Fibroblast of skin of scalp (primary cell): ENCODE measurements around the gene RPA1.
"Not testable (repeated sequence)": the region's sequence is repeated elsewhere in the genome, so short reads cannot be mapped to it uniquely, and the experiment has no call there.

Source experiments
- DNase-seq: peaks from one replicate; pipeline ENCODE4 v3.0.0-alpha.2; 2013

The RPA1 gene

DNA sequence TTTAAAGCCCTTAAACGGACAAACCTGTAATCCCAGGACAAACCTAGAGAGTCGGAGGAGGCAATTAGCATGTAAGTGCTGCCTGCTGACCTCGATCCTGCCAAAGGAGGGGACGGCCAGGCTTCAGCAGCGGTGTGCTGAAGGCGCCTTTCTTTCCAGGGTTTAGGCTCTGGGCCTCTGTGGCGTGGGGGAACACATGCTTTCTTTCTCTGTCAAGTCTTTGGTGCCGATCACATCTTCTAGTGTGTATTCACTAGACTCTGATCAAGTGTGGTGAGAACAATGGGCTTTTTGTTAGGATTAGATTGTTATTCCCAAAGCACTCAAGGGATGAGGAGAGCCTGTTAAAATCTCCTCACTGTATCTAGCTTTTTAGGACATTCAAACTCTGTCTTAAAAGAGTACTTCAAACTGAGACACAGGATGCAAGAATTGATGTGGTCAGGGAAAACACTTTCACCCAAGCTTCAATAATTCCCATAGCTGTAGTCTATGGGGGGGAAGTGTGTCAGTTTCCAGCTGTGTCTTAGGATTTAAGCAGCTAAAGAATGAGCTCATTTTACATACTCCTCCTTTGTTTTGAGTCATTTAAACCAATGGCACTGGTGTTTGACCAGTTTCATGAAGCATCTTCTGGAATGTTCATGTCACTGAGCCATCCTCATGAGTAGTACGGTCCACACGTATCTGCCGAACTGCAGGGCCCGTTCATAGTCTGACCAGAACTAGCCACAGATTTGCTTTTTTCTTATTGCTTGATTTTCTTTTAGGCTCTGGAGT lies 51.2 kb downstream of the RPA1 start:
- DNase-seq, result peak; percentile 7

DNA sequence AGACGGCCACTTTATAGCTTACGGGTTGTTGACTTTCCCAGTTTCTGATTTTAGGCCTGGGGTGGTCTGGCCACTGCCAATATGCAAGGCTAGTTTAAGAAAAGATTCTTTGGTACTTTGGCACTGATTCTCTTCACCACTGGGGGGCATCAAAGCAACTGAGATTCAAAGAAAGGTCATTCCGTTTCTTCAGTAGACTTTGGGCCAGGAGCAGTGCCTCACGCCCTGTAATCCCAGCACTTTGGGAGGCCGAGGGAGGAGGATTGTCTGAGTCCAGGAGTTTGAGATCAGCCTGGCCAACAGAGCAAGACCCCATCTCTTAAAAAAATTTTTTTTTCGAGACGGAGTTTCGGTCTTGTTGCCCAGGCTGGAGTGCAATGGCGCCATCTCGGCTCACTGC lies 53.0 kb downstream of the RPA1 start:
- DNase-seq, result peak; percentile 51

DNA sequence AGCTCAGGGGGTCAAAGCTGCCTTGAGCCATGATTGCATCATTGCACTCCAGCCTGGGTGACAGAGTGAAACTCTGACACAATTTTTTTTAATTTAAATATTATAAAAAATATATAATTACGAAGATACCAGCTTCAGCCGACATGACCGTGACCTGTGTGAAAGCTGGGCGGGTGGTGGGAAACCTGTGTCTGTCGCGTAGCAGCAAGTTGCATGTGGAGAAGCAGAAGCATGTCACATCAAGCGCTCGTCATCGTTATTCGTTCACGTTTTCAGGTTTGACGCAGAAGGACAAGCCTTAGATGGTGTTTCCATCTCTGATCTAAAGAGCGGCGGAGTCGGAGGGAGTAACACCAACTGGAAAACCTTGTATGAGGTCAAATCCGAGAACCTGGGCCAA lies 53.7 kb downstream of the RPA1 start:
- DNase-seq, result no peak

DNA sequence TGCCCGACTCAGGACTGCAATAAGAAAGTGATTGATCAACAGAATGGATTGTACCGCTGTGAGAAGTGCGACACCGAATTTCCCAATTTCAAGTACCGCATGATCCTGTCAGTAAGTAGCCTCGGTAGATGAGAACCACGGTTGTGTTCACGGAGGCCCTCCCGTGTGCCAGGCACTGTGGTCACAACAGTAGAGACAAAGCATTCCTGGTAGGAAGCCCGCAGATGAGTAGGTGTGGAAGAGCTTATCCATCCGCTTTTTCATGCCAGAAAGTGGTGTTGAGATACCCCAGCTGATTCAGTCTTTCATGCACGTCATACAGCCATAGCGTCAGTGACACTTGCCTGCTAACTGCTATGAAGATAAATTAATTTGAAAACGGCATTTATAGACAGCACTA lies 58.9 kb downstream of the RPA1 start:
- DNase-seq, result no peak

DNA sequence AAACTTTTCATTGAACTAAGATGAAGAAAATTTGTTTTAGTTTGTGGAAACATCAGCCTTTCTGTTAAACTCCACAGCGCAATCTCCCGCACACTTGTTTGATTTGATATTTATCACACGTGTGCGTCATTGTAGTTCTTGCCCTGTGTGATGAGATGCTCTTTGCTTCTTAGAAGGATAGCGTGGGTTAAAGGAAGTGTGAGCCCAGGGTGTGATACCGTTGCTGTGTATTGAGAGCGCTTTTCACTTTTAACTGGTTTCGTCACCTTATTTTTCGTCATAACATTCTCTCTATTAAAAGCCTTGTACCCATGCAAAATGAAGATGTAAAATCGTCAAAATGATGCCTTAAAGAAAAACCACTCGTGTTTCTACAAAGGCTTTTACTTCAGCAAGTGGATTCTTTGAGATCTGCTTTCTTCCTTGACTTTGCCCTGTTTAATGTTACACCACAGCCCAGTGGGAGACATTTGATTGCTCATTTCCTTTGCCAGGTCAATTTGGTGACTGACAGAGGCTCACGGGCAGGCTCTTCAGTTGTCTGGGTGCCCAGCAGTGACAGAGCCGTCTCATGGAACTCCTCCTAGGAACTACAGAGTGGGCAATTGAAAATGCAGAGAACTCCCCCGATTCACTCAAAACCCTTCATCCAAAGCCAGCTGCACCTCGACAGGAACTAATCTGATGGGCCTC lies 61.1 kb downstream of the RPA1 start:
- DNase-seq, result no peak

DNA sequence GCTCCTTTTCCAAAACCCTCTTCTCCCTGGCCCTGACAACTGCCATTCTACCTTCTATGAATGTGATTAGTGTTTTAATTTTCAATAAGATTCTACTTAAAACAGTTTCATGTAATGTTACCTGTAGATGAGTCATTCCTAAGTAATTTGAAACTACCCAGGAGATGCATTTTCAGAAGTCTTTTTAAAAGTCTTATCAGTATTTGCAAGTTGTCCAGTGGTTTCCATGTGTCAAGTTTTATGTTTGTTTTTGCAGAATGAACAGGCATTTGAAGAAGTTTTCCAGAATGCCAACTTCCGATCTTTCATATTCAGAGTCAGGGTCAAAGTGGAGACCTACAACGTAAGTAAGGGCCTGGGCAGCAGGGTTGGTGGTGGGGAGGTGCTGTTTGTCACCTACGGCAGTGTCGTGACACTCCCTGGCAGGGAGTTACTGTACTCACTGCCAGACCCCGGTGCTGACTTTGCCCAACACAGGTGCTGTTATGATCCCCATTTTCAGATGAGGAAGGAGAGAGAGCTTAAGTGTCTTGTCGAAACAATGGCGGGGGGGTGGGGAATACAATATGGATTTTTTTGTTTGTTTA lies 65.0 kb downstream of the RPA1 start:
- no peak for DNase-seq

DNA sequence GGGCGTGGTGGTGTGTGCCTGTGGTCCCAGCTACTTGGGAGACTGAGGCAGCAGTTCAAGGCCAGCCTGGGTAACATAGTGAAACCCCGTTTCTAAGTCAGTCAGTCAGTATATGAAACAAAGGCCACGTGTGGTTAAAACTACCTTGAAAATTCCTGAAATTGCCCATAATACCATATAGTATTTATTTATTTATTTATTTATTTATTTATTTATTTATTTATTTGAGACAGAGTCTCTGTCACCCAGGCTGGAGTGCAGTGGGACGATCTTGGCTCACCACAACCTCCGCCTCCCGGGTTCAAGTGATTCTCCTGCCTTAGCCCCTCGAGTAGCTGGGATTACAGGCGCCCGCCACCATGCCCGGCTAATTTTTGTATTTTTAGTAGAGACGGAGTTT lies 65.7 kb downstream of the RPA1 start:
- DNase-seq, result not testable (repeated sequence)

DNA sequence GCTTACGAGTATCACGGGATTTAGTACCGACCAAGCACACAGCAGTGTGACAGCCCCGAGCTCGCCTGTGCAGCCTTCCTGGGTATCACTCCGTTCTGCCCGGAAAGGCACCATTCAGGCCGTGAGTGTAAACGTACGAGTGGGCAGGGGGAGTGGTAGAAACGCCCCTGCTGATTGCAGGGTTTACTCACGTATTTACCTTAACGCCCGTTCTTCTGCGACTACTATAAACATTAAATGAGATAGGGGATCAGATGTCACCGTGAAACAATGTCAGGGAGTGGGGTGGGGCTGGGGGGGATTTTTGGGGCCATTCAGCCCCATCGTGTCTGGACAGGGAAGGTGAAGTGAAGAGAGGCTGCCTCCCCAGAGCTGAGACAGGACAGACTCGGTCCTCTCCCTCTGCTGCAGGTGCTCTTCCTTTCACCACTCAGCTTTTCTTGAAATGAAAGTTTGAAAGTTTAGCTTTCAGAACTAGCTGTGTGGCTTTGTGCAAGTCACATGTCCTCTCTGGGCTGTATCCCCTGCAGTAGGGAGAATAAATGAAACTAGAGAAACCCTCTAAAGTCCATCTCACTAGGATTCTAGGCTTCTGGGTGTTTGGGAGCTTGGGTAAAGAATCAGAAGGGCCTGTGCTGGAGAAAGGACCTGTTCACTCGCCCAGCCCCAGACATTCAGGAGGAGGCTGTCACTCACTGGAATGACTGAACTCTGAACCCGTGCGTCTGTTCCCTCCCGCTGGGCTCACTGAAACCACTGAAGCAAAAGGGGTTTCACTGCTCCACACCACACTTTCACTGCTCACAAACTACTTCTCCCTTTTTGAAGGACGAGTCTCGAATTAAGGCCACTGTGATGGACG lies 66.7 kb downstream of the RPA1 start:
- DNase-seq, result no peak

DNA sequence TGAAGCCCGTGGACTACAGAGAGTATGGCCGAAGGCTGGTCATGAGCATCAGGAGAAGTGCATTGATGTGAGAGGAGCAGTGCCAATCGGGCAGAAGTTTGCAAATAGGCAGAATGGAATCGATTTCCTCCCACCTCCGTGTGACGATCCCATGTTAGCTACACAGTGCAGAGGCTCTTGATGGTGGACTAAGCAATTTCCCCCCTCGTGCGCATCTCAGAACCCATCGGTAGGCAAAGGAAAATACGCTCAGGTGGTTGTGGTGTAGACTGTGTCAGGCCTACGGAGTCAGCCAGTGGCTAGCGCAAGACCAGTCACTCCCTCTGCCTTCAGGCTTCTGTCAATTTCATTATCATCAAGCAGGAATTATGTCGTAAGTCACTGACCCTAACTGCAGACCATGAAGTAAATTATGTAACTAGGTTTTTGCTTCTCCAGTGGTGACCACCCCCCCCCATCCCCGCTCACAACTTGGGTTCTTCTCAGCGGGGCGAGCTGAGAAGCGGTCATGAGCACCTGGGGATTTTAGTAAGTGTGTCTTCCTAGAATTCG lies 67.4 kb downstream of the RPA1 start:
- no peak for DNase-seq

DNA sequence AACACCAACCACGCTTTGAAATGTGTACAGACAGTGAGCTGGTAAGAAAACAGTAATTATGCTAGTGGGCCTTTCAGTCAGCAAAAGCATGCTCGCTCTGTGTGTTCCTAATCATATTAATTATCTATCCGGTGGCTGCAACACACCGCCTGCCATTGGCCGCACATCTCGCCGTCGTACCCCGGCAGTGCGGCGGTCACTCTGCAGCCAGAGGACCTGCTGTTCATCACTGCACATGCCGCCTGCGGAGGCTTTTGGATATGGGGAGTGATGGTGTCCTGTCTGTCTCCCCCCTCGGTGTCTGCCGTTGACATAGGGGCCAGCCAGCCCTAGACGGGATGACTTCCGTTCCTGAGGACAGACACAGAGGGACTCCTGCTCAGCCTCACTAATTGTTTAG lies 68.5 kb downstream of the RPA1 start:
- no peak for DNase-seq

DNA sequence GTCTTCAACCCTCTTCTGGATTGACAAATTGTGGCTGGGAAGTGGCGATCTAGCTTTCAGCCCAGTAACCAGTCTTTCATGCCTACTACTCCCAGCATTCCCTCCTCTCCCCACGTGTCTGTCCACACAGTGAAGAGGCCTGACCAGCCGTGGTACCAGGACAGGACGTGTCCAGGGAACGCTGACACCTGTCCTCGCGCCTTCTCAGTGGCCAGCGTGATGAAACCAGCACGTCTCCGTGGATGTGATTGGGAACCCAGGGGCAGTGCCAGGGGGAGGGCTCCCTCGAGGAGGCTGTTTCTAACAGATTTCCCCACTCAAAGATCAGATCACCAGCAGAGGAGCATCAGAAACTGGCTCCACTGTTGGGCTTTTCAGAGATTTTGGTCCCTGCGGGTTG lies 69.1 kb downstream of the RPA1 start:
- no peak for DNase-seq

DNA sequence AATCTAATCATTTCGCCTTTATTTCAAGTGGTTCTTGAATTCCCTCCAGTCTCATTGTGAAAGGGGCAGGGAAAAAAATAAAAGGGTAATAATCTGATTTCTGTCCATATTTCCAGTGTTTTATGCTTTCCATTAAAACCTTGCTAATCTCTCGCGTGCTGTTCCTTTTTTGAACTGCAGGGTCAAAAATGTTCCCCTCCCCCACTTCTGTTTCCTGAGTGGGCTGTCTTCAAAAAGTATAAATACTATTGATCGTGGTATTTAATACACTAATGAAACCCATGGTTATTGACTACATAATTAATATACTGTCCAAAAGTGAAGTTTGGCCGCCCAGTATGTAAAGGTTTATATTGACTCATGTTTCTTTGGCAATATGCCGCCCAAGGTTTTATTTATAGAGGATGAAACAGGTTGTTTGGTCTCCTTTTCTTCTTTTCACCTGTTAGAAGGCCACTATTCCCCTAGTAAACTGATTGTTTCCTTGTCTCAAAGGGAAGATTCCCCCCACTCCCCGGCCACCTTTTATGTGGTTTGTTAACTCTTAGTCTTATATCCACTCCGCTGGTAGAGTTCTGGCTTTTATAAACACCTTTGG lies 69.7 kb downstream of the RPA1 start:
- DNase-seq, result no peak

DNA sequence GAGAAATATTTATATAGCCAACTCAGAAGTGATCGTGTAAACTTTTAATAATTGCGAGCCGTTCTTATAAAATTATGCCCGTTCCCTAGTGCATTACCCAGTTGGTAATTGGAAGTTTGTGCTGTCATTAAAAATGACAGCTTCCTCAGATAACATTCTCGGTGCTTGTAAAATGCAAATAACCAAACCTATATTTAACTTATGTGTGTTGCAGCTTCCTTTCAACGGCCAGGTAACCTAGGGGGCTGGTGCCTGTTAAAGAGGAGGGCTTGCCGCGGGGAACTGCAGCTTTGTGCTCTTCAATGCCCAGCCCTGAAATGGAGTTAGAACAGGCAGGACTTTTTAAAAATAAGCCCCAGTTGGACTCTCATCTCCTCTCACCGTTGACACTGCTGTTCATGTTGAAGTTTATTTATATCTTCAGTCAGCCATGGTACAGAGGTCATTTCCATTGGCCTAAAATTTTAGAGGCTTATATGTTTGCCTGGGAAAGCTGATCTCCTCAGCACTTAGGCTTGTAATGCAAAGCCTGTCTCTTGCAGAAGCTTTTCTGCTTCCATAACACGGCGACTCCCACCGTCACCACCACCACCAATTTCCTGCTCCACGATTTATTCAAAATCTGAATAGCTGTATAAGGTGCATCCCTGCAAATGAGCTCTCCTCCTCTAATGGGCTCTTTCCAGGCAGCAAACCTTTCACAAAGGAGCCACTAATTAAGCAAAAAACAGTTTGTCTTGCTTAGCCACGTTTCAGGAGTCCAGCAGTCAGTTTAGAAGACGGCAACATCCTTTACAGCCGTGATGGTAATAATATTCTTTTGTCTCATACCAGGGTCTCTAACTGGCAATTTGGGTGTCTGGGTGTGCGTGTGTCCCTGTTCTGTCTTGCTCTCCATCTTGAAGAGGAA lies 74.7 kb downstream of the RPA1 start:
- no peak for DNase-seq

DNA sequence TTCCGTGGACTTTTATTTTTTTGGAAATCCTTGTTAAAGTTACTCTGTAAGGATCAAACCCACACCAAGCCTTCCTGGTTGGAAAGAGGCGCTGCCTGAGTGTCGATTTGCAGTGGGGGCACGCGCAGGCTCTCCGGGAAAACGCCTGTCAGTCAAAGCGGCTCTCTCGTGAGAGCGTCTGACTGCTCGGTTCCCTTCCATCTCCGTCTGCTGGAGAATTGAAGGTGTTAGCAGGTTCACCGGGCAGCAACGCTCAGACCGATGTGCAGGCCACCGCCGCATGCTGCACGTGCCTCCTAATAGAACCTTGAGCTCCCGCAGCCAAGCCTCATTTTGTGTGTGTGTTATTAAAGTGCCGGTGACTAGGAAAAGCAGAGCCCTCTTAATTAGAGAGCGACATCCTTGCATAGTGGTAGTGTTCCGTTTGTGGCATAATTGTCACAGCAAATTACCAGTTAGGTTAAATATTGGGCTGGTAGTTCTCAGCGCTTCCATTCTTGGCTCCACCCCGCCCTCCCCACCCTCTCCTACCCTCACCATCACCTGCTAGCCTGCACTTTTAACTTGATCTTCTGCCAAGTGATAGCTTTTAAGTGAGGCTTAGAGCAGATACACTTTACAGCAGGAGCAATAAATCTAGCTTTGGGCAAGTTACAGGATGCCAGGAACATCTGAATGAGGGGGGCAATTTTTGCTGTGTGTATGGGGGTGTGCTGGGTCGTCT lies 75.5 kb downstream of the RPA1 start:
- DNase-seq, result no peak

DNA sequence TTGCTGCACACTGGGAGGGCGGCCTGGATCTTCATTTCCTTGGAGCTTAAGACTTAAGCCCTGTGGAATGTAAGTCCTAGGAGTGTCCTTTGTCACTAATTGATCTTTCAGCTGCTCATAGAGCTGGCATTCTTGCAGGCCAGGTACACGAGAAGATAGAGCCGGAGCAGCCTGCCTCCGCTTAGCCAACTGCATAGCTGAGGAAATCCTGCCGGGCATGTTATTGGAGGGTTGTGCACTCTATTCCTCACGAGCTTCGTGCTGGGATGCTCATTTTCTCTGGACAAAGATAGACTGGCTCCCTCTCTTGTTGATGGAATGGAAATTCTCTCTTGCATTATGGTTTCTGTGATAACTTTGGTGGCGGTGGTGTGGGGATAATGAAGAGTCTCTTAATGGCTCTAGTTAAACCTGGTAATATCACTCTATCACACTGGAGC lies 76.9 kb downstream of the RPA1 start:
- peak; percentile 20 for DNase-seq

DNA sequence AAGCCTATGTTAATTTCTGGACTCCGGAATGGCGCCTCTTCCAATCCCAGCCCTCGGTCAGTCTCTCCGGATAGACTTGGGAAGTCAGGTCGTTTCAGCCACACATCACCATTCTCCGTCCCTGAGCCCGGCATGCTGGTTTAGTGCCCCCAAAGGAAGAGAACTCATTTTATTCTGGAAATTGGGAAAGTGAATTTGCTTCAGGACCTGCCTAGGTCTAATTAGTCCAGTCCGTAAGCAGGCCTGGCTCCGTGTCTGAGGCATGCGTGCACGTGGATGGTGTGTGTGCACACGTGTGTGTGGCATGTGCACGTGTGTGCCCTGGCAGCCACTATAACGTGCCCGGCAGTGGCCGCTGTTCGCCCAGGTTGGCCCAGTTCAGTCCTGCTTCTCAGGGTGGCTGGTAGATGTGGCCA lies 77.4 kb downstream of the RPA1 start:
- DNase-seq, result no peak

DNA sequence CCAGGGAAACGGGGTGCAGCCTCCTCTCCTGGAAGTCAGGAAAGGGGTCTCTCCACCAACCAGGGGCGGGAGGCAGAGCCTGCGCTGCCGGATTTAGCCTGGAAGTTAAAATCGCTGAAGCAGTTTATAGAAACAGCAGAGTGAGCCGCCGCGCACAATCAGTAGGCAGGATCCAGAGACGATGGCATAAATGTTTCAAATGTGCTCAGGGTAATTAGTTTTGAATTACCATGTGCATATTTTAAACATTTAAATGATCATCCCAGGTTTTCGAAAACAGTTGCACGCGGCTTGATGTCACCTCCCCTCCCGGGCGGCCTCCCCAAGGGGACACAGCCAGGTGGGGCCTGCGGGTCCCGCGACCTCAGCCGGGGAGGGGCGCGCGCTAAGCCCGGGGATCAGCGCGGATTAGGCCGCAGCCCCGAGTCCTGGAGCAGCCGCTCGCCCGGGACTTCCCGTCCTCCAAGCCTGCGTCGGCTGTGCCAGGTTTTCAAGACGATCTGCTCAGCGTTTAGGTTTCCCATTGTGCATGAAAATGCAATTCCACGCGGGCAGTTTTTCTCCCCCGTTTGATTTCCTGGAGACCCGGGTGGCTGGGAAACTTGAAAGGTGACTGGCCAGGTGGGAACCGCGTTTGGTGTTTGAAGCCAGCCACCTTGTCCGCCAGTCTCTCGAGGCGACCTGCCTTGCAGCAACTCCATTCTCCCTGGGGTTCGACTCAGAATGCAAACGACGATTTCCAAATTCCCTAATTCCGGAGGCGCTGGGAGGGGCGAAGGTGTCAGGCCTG lies 78.3 kb downstream of the RPA1 start:
- DNase-seq, result peak; percentile 21

DNA sequence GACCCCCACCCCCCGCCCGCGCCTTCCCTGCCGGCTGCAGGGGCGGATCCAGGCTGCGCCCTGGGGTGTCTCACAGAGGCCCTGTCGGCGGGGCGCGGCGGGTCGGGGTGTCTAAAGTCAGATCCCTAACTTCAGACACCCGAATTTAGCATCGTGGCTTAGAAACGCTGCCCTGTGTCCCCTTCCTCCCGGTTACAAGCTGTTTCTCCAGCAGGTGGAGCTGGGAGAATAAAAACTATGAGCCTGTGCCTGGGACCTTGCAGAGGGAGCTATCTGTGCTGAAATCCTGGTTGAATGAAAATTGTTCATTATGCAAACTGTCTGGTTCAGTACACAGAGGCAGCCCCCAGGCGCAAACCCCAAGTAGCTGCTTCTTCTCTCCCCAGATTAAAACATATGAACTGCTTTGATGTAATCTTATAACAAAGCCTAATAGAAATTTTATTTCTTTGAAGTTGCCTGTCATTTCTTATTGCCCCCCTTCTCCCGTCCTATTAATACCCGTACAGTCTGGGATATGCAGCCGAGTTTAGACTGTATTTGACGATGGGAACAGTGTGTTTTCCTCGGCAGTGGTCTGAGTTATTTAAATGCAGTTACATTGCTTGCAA lies 79.0 kb downstream of the RPA1 start:
- peak; percentile 78 for DNase-seq

DNA sequence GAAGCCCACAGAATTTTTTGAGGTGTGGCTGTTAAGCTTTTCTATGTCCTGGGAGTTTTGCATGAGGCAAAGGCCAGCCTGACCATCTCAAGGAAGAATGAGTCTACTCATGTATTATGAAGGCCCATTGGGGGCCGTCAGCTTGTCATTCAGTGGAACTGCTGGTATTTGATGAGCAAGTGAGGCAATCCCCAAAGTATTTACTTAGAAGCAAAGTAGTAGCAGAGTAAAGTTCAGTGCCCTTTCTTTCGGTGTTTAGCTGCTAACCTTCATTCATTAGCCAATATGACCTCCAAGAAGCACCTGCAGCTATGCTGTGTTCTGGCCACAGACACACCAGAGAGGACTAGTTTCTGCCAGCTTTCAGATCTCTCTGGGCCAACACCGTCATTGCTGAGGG lies 80.2 kb downstream of the RPA1 start:
- DNase-seq, result no peak
